ENCODE results near the gene GNB4.

Gene GNB4

DNA sequence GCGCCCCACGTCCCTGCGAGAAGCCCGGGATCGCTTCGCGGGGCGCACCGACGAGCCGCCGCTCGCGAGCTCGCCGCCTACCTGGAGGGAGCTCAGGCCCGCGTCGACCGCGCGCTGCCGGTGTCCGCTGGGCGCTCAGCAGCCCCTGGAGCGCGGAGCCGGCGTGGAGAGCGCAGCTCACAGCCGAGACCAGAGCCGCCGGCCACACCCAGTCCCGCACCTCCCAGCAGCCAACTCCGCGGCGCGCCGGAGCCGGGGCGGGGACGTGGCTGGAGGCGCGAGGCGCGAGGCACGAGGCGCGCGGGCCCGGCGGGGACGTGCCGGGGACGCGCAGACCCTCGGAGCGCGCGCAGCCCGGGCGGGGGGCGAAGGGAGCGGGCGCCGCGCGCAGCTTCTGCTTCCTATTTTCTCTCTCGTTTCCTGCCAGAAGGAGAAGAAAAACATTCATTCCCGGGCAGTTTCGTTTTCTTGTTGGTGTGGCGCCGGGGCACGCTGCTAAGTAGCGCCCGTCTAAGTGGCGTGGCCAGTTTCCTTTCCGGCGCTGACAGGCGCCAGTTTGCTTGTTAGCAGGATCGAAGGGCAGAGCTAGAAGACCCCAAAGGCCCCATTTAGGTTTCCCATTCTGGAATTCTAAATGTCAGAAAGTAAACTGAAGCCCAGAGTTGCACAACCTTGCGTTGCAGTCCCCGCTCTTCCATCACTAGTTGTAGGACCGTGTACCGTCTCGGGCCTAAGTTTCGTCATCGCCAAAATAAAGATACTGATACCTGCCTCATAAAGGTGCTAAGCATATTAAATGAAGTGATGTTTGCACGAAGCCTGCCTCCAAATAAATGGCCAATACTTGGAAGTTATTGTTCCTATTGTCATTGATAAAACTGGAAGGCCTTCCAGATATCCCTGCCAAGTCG is at the start of gene GNB4:
Gene GNB4 (minus strand): TSS at position 206 of the 911 bp plus-strand sequence. CDS start 25,270 bp downstream, outside the sequence.
- peak; percentile 10 for DNase-seq

DNA sequence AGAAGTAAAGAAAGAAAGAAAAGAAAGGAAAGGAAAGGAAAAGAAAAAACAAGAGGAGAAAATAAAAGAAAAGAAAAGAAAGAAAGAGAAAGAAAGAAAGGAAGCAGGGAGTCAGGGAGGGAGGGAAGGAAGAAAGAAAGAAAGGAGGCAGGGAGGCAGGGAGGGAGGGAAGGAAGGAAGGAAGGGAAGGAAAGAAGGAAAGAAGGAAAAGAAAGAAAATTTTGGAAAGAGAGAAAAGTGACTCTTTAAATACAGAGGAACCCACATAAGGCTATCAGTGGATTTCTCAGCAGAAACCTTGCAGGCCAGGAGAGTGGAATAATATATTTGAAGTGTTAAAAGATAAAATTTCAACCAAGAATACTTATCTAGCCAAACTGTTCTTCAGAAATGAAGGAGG is 44.2 kb upstream of the GNB4 start:
- no peak for DNase-seq

- DNase-seq: no peak
Measured at GRCh38 chr3:179493260-179493659, 42.0 kb upstream of the GNB4 start.

- no peak for DNase-seq
Measured at GRCh38 chr3:179488213-179488612, 36.9 kb upstream of the GNB4 start.

DNA sequence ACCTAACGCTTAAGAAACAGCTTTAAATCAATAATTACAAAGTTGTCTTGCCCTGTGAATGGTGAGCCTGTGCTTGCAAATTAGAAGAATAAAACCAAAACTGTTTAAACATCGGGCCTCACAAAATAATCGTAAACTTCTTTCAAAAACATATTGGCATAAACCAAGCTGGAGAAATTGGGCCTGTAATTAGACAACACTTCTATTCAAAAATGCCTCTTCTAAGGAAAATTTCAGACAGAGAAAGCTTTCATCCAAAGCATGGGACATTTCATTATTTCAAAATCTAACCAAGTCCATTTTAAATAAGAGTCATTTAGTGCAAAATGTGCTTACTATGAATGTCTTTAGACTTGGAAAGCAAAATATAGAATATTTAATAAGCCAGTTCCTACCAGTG is 35.5 kb upstream of the GNB4 start:
- no peak for DNase-seq

GRCh38 chr3:179482857-179483256 is 31.6 kb upstream of the GNB4 start:
- DNase-seq: no peak

- no peak for DNase-seq
Measured at GRCh38 chr3:179476215-179476614, 24.9 kb upstream of the GNB4 start.

DNA sequence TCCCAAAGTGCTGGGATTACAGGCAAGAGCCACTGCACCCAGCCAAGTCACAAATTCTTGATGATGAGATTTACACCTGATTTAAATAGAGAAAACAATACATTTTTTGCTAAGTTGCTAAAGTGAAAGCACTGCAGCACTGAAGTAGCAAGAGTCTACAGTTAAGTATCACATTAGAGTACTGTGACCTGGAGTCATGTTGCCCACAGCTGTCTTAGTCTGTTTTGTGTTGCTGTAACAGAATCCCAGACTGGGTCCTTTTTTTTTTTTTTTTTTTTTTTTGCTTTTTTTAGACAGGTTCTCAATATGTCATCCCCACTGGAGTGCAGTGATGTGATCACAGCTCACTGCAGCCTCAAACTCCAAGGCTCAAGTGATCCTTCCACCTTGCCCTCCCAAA is 23.2 kb upstream of the GNB4 start:
- no peak for DNase-seq

DNA sequence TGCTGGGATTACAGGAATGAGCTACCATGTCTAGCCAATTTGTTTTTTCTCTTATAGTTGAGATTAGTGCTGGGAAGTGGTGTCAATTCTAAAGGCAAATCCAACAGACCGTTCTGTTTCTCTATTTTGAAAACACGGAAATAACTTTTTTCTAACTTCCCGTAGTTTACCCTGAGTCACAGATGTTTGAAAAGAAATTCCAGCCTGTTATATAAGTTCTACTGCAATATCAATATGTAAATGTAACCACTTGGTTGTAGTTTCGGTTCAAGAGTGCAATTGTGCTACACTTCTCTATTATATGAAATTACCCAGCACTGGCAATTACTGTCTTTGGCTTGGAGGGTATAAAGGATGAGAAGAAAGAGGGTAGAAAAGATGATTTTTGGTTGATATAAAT is 22.3 kb upstream of the GNB4 start:
- DNase-seq: no peak

DNA sequence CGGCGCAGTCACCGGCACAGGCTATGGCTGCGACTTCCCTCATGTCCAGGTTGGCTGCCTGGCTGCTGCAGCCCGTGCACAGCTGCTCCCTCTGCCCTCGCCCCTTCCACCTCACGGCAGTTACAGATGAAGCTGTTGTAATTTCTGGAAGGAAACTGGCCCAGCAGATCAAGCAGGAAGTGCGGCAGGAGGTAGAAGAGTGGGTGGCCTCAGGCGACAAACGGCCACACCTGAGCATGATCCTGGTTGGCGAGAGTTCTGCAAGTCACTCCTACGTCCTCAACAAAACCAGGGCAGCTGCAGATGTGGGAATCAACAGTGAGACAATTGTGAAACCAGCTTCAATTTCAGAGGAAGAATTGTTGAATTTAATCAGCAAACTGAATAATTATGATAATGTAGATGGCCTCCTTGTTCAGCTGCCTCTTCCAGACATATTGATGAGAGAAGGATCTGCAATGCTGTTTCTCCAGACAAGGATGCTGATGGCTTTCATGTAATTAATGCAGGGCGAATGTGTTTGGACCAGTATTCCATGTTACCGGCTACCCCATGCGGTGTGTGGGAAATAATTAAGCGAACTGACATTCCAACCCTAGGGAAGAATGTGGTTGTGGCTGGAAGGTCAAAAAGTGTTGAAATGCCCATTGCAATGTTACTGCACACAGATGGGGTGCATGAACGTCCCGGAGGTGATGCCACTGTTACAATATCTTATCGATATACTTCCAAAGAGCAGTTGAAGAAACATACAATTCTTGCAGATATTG is 13.2 kb upstream of the GNB4 start:
- DNase-seq: no peak

GRCh38 chr3:179463319-179463718 is 12.0 kb upstream of the GNB4 start:
- no peak for DNase-seq

DNA sequence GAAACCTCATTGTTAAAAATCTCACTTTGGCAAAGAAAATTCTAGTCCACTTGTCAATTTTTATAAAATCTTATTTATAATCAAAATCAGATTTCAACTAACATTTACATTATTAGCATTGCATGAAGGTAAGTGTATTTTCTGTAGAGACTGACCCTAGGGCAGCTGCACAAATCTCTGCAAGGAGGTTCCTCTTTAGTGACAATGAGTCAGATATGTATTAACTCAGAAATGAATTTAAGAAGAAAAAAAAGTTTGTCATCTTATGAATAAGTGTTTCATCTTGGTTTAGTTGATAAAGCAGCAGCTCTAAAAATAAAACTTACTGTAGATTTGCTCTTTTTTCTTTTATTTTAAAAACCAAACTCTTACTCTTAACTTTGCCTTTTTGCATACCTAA is 9.0 kb upstream of the GNB4 start:
- no peak for DNase-seq

- no peak for DNase-seq
Measured at GRCh38 chr3:179455954-179456353, 4.7 kb upstream of the GNB4 start.

- DNase-seq: no peak
Measured at GRCh38 chr3:179454887-179455286, 3.6 kb upstream of the GNB4 start.

- no peak for DNase-seq
Measured at GRCh38 chr3:179453967-179454366, 2.7 kb upstream of the GNB4 start.

DNA sequence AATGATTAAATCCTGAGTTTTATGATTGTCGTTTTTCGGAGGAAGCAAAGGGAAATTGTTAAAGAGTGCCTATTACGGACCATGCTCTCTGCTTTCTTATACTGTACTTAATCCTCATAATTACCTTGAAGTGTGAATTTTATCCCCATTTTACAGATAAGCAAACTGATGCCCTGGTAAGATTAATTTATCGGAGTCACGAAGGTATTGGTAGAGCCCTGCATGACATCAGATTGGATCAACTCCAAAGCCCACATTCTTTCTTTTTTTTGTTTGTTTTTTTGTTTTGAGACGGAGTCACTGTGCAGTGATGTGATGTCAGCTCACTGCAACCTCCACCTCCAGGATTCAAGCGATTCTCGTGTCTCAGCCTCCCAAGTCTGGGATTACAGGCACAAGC is 1.6 kb upstream of the GNB4 start:
- DNase-seq: no peak

GRCh38 chr3:179452176-179452564 is 900 bp upstream of the GNB4 start:
- DNase-seq: no peak

DNA sequence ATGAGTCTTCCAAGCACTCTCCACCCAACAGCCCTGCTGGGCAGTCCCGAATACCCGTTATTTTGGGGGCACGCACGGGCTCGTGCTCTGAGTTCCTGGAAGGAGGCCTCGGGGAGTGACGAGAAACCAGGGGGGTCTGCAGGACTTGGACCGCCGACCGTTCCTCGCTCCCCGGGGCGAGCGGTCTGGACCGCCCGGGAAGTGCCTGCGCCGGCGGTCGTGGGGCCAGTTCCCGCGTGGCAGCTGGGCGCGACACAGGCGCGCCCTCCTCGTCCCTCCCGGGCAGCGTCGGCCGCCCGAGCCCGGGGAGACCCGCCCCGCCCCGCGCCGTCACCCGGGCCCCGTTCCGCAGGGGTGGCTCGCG is 387 bp downstream of the GNB4 start:
- no peak for DNase-seq

GRCh38 chr3:179450261-179450701 is 989 bp downstream of the GNB4 start:
- DNase-seq: no peak

DNA sequence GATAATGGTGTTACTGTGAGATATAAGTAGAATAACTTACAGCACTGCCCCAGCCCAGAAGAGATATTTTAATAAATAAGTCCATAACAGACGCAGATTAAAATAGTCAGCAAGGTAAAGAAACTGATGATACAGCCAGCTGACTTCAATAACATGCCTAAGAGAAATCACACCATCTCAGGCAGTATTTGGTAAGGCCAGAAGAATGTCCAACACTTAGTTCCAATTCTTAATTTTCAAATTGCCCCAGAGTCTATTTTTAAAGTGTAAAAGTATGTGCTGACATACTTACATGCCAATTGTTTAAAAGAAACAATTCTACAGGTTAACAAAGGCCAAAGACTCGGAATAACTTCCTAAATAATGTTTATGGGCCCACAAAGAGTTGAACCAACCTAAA is 1.6 kb downstream of the GNB4 start:
- DNase-seq: no peak

DNA sequence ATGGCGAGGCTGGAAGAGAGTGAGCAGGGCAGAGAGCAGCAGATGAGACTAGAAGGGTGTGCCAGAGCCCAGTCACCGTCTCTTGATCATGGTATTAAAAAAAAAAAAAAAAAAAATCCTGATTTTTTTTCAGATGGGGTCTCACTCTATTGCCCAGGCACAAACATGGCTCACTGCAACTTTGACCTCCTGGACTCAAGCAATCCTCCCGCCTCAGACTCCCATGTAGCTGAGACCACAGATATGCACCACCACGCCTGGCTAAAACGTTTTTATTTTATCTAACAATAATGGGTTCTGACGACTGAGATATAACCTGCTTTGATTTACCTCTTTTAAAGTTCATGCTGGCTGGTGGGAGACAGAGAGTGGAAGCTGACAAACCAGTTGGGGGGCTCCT is 4.0 kb downstream of the GNB4 start:
- DNase-seq: no peak

DNA sequence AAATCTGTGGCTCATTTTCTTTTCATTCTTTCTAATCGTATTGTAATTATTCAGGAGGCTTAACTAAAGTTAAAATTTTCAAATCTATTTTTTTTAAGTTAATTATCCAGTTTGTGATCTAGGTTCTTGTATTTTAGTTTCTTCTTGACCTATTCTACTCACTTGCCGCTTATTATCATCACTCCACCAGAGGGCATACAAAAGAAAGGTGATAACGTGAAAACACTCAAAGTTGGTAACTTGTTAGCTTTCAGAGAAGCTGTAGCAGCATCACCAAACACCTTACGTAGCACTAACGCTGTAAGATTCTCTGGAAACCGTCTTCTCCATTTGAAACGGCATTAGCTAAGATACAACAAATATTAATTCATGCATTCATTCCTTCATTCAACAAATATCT is 4.8 kb downstream of the GNB4 start:
- DNase-seq: no peak

DNA sequence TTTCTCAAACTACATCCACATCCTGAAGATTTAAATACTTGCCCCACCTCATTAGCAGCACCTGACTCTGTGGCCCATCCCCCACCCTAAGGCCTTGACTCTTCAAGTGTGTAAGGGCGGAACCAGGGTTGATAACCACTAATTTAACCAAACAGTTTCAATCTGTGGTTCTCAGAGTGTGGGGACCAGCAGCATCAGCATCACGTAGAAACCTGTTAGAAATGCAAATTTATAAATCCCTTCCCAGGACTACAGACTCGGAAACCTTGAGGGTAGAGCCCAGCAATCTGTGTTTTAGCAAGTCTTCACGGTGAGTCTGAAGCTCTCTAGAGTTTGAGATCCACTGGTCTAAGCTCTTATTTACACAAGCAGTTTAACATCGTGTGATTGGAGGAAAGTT is 12.4 kb downstream of the GNB4 start:
- DNase-seq: no peak

DNA sequence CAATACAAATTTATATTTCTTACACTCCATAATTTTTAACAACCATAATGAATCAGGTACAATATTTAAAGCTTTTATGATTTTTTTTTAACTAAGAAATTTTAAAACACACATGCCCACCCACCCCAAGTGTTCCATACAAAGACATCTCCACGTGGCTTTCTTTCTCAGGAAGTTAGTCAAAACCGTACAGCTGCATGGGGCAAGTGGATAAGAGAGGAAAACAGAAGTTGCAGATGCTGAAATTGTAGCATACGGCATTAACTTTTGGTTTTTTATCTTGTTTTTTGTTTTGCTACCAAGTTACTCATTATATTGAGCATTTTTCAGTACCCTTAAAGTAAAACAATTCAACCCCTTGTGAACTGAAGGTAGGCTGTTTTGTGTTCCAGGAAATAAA is 14.8 kb downstream of the GNB4 start:
- DNase-seq: no peak

Measured in activated CD4-positive, alpha-beta T cell treated with anti-CD3 and anti-CD28 coated beads for 1 hour (primary cell).